GM10248 (cell line): Measurements from ENCODE around the gene SHISA7.

ENCODE experiments used
- CTCF ChIA-PET: fragments of 300-600 bp; sonication (Branson Sonifier 250); formaldehyde crosslinking; extraction: SDS; loops from one replicate; lab custom pipeline; 2021; ENCODE audit warnings: antibody characterized with exemption; lab: Yijun Ruan, JAX
- POLR2A ChIA-PET: fragments of 350-650 bp; sonication (Branson Sonifier 250); formaldehyde crosslinking; extraction: SDS; loops from one replicate; lab custom pipeline; 2020; ENCODE audit warnings: antibody characterized with exemption; lab: Yijun Ruan, JAX
- DNase-seq: peaks from one replicate; pipeline ENCODE4 v3.0.0; 2012; ENCODE audit errors: extremely low spot score
- CTCF ChIP-seq: IDR thresholded peaks from 2 replicates; pipeline ENCODE4 v1.5.1; 2012; ENCODE audit warnings: mild to moderate bottlenecking, low read depth; ENCODE audit errors: extremely low read depth, missing control alignments, control extremely low read depth

SHISA7 gene

GRCh38 chr19:55484593-55485438 lies 41.7 kb upstream of the SHISA7 start, which contains the start of gene NAT14:
Gene NAT14 (plus strand): TSS chr19:55485188. CDS start chr19:55485709, 521 bp downstream.
- no peak for TF ChIP-seq CTCF
- POLR2A ChIA-PET = interaction anchor here (0.6 to 0.8 kb wide), 2 partner anchors 23 to 84 kb away, joined by 4 read pairs; partner anchors contain the start of gene ISOC2
- DNase-seq = peak; percentile 91

GRCh38 chr19:55483706-55484592 lies 40.8 kb upstream of the SHISA7 start:
- ChIA-PET POLR2A (no interaction called here), CTCF (interaction anchor here (0.9 to 6.3 kb wide), 5 partner anchors 16 to 207 kb away, joined by 3 to 44 read pairs (median 6); no protein-coding TSS in a partner anchor)
- DNase-seq = no peak
- no peak for TF ChIP-seq CTCF

More at GRCh38 chr19:55484593-55485438, 41.7 kb upstream of the SHISA7 start, which contains the start of gene NAT14:
- CTCF ChIA-PET = interaction anchor here (0.9 to 6.3 kb wide), 8 partner anchors 9 to 208 kb away, joined by 3 to 44 read pairs (median 4); partner anchors contain the start of gene ZNF628

GRCh38 chr19:55482967-55483705 lies 40.0 kb upstream of the SHISA7 start:
- no peak for DNase-seq
- ChIA-PET CTCF (interaction anchor here (0.8 to 6.3 kb wide), 3 partner anchors 9 to 21 kb away, joined by 3 to 44 read pairs (median 37); no protein-coding TSS in a partner anchor), POLR2A (no interaction called here)
- no peak for TF ChIP-seq CTCF

GRCh38 chr19:55482156-55482961 lies 39.3 kb upstream of the SHISA7 start:
- ChIA-PET CTCF (interaction anchor here (0.8 to 6.3 kb wide), 2 partner anchors 9 to 15 kb away, joined by 3 to 37 read pairs; no protein-coding TSS in a partner anchor), POLR2A (no interaction called here)
- DNase-seq = no peak
- no peak for TF ChIP-seq CTCF

- no peak for DNase-seq
- ChIA-PET POLR2A (no interaction called here), CTCF (no interaction called here)
- no peak for TF ChIP-seq CTCF
Measured at GRCh38 chr19:55481794-55482155, 38.7 kb upstream of the SHISA7 start.
